NB4 (cell line): ENCODE measurements around the gene SLC7A8.

Source experiments
- MYC ChIP-seq: IDR thresholded peaks from 2 replicates; pipeline ENCODE4 v1.6.1; 2011; ENCODE audit warnings: low read depth, low read length
- POLR2A ChIP-seq: IDR thresholded peaks from 2 replicates; pipeline ENCODE4 v1.6.1; 2011; ENCODE audit warnings: mild to moderate bottlenecking; ENCODE audit not compliant: insufficient read length; ENCODE audit errors: extremely low read depth
- TF ChIP-seq, protein P1 (sequence below): IDR thresholded peaks from one replicate; pipeline ENCODE4 v1.5.1; 2012; ENCODE audit warnings: low read depth, low read length
- TF ChIP-seq, protein P2 (sequence below): IDR thresholded peaks from 2 replicates; pipeline ENCODE4 v1.6.1; 2011; ENCODE audit warnings: low read depth, low read length

DNA sequence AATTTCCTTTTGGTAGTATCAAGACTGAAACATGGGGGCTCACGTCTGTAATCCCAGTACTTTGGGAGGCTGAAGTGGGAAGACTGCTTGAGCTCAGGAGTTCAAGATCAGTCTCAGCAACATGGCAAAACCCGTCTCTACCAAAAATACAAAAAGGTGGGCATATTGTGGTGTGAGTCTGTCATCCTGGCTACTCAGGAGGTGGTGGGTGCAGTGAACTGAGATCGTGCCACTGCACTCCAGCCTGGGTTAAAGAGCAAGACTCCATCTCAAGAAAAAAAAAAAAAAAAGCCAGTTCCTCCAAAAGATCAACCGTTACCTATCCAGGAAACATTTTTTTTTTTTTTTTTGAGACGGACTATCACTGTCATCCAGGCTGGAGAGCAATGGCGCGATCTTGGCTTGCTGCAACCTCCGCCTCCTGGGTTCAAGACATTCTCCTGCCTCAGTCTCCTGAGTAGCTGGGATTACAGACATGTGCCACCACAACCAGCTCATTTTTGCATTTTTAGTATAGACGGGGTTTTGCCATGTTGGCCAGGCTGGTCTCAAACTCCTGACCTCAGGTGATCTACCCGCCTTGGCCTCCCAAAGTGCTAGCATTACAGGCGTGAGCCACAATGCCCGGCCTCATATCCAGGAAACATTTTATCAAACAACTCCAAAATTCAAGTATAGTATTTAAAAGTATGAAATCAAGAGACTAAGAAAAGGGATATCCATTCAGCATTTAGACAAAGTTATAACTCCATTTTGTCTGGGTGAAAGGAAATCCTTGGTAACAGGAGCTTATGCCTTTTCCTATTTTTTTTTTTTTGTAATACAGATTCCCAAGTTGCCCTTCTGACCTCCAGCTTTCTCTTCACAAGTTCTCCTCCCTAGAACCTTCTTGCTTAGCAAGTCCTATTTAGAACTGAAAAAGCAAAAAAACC is 91.9 kb downstream of the SLC7A8 start:
- TF ChIP-seq, protein P1, sequence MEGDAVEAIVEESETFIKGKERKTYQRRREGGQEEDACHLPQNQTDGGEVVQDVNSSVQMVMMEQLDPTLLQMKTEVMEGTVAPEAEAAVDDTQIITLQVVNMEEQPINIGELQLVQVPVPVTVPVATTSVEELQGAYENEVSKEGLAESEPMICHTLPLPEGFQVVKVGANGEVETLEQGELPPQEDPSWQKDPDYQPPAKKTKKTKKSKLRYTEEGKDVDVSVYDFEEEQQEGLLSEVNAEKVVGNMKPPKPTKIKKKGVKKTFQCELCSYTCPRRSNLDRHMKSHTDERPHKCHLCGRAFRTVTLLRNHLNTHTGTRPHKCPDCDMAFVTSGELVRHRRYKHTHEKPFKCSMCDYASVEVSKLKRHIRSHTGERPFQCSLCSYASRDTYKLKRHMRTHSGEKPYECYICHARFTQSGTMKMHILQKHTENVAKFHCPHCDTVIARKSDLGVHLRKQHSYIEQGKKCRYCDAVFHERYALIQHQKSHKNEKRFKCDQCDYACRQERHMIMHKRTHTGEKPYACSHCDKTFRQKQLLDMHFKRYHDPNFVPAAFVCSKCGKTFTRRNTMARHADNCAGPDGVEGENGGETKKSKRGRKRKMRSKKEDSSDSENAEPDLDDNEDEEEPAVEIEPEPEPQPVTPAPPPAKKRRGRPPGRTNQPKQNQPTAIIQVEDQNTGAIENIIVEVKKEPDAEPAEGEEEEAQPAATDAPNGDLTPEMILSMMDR: no peak
- TF ChIP-seq POLR2A: no peak
- TF ChIP-seq, protein P2, sequence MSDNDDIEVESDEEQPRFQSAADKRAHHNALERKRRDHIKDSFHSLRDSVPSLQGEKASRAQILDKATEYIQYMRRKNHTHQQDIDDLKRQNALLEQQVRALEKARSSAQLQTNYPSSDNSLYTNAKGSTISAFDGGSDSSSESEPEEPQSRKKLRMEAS: no peak
- TF ChIP-seq MYC: no peak
